ENCODE measurements around the gene LPCAT2. TPM values are rescaled to one million over a fixed set of nuclear protein-coding genes. Genes with fewer than 3 reads are reported as not detected.

LPCAT2 gene
- total RNA-seq, 2 donors from 2014 or later: 3.3 to 9.1 TPM

- H3K27me3 ChIP-seq: no peaks in the 10 kb centered on the region
- 83 to 89% methylated on average over 2 of the region's 2 CpGs for WGBS, 2 donors
- no peak for ATAC-seq
- H3K4me3 ChIP-seq: no peak overlapping the region
- no peak overlapping the region for H3K27ac ChIP-seq
- H3K4me1 ChIP-seq: no peaks in the 10 kb centered on the region
- H3K9me3 ChIP-seq: no peaks in the 10 kb centered on the region
- no peak for DNase-seq
- TF ChIP-seq POLR2A (IDR thresholded peaks at IDR 0.05): no peak
- TF ChIP-seq CTCF (IDR thresholded peaks at IDR 0.05): no peak
- intact Hi-C loops (cut with DNase I): no loop called here
- no peaks in the 10 kb centered on the region for H3K36me3 ChIP-seq (replicated peaks in 1 of 2; ENCODE audit: insufficient read depth in 1 of 2, low read depth in 2 of 2)
These were observed 18.6 kb upstream of the LPCAT2 start for GRCh38 chr16:55490301-55490700.

GRCh38 chr16:55491691-55492090, 17.2 kb upstream of the LPCAT2 start:
- 58 to 61% methylated on average over 7 of the region's 7 CpGs for WGBS, 2 donors
- DNase-seq: no peak
- peak; percentile 8 for ATAC-seq
- no peak overlapping the region for H3K4me3 ChIP-seq
- intact Hi-C loops (cut with DNase I): no loop called here
- no peaks in the 10 kb centered on the region for H3K36me3 ChIP-seq (replicated peaks in 1 of 2; ENCODE audit: insufficient read depth in 1 of 2, low read depth in 2 of 2)
- H3K9me3 ChIP-seq: no peaks in the 10 kb centered on the region
- TF ChIP-seq CTCF (IDR thresholded peaks at IDR 0.05) (no peak), POLR2A (IDR thresholded peaks at IDR 0.05) (no peak)
- no peaks in the 10 kb centered on the region for H3K27me3 ChIP-seq
- H3K4me1 ChIP-seq: no peaks in the 10 kb centered on the region
- no peak overlapping the region for H3K27ac ChIP-seq

- Histone ChIP-seq H3K9me3 (no peaks in the 10 kb centered on the region), H3K36me3 (replicated peaks in 1 of 2; ENCODE audit: insufficient read depth in 1 of 2, low read depth in 2 of 2) (no peaks in the 10 kb centered on the region), H3K4me1 (no peaks in the 10 kb centered on the region), H3K4me3 (no peak overlapping the region), H3K27ac (no peak overlapping the region), H3K27me3 (no peaks in the 10 kb centered on the region)
- intact Hi-C loops (cut with DNase I): no loop called here
- TF ChIP-seq CTCF (IDR thresholded peaks at IDR 0.05) (no peak), POLR2A (IDR thresholded peaks at IDR 0.05) (no peak)
- WGBS, 2 donors: 75 to 79% methylated on average over 10 of the region's 10 CpGs
- ATAC-seq (no peak), DNase-seq (no peak)
These were observed 16.0 kb upstream of the LPCAT2 start for GRCh38 chr16:55492756-55493380.

GRCh38 chr16:55494994-55495421, 13.9 kb upstream of the LPCAT2 start:
- Histone ChIP-seq H3K9me3 (no peaks in the 10 kb centered on the region), H3K36me3 (replicated peaks in 1 of 2; ENCODE audit: insufficient read depth in 1 of 2, low read depth in 2 of 2) (no peaks in the 10 kb centered on the region), H3K27me3 (no peaks in the 10 kb centered on the region), H3K4me1 (no peaks in the 10 kb centered on the region), H3K27ac (no peak overlapping the region), H3K4me3 (no peak overlapping the region)
- DNase-seq (peak; percentile 29 to 72 (median 53)), ATAC-seq (peak; percentile 54)
- 27 to 36% methylated on average over 3 of the region's 3 CpGs for WGBS, 2 donors
- no peak for TF ChIP-seq POLR2A (IDR thresholded peaks at IDR 0.05)
- peak in 4 of 7 experiments; percentile 32 to 54 (median 39) for TF ChIP-seq CTCF (IDR thresholded peaks at IDR 0.05)
- intact Hi-C loops (cut with DNase I): no loop called here
